Measurements from ENCODE around the gene WFS1.

Gene WFS1

GRCh38 chr4:6322067-6322760, 52.6 kb downstream of the WFS1 start:
- no peak for DNase-seq (ENCODE audit: low read depth in 2 of 3, low spot score in 1 of 3)

GRCh38 chr4:6322761-6323566, 53.3 kb downstream of the WFS1 start:
- no peak for DNase-seq (ENCODE audit: low read depth in 2 of 3, low spot score in 1 of 3)

- DNase-seq (ENCODE audit: low read depth in 2 of 3, low spot score in 1 of 3) = no peak
Observed at GRCh38 chr4:6324461-6324998, 54.9 kb downstream of the WFS1 start.

GRCh38 chr4:6324999-6325787, 55.5 kb downstream of the WFS1 start:
- no peak for DNase-seq (ENCODE audit: low read depth in 2 of 3, low spot score in 1 of 3)

GRCh38 chr4:6325788-6326290, 56.2 kb downstream of the WFS1 start:
- DNase-seq (ENCODE audit: low read depth in 2 of 3, low spot score in 1 of 3) = no peak

- DNase-seq (ENCODE audit: low read depth in 2 of 3, low spot score in 1 of 3) = no peak
Observed at GRCh38 chr4:6326312-6327060, 56.8 kb downstream of the WFS1 start.

- DNase-seq (ENCODE audit: low read depth in 2 of 3, low spot score in 1 of 3) = peak; percentile 68 to 74 (median 73)
Observed at GRCh38 chr4:6327220-6327917, 57.7 kb downstream of the WFS1 start.

GRCh38 chr4:6328526-6328925, 58.9 kb downstream of the WFS1 start:
- no peak for DNase-seq (ENCODE audit: low read depth in 2 of 3, low spot score in 1 of 3)

- DNase-seq (ENCODE audit: low read depth in 2 of 3, low spot score in 1 of 3) = no peak
Observed at GRCh38 chr4:6329478-6330383, 60.1 kb downstream of the WFS1 start.

- DNase-seq (ENCODE audit: low read depth in 2 of 3, low spot score in 1 of 3) = no peak
Observed at GRCh38 chr4:6330384-6330767, 60.7 kb downstream of the WFS1 start.

GRCh38 chr4:6331018-6331417, 61.4 kb downstream of the WFS1 start:
- peak in 1 of 3 donors; percentile 14 for DNase-seq (ENCODE audit: low read depth in 2 of 3, low spot score in 1 of 3)

- DNase-seq (ENCODE audit: low read depth in 2 of 3, low spot score in 1 of 3) = no peak
Observed at GRCh38 chr4:6331468-6331867, 61.8 kb downstream of the WFS1 start.

- no peak for DNase-seq (ENCODE audit: low read depth in 2 of 3, low spot score in 1 of 3)
Observed at GRCh38 chr4:6332042-6332668, 62.5 kb downstream of the WFS1 start.

- no peak for DNase-seq (ENCODE audit: low read depth in 2 of 3, low spot score in 1 of 3)
Observed at GRCh38 chr4:6332669-6333050, 63.0 kb downstream of the WFS1 start.

- DNase-seq (ENCODE audit: low read depth in 2 of 3, low spot score in 1 of 3) = peak in 2 of 3 donors; percentile 10 to 19
Observed at GRCh38 chr4:6333301-6334202, 63.9 kb downstream of the WFS1 start.

- DNase-seq (ENCODE audit: low read depth in 2 of 3, low spot score in 1 of 3) = no peak
Observed at GRCh38 chr4:6334203-6334887, 64.7 kb downstream of the WFS1 start.

GRCh38 chr4:6335040-6335590, 65.5 kb downstream of the WFS1 start:
- DNase-seq (ENCODE audit: low read depth in 2 of 3, low spot score in 1 of 3) = no peak

Measured in stimulated activated CD4-positive, alpha-beta T cell treated with anti-CD3 and anti-CD28 coated beads, Interleukin-12 subunit alpha, Interleukin-12 subunit beta, amount 100 ng/mL, for 48 hours (primary cell).